ENCODE data around the gene WIPF2. TPM values are rescaled to one million over a fixed set of nuclear protein-coding genes. Genes with fewer than 3 reads are reported as not detected.

The WIPF2 gene
- total RNA-seq, 1 donor from 2014 or later = 11.2 TPM

DNA sequence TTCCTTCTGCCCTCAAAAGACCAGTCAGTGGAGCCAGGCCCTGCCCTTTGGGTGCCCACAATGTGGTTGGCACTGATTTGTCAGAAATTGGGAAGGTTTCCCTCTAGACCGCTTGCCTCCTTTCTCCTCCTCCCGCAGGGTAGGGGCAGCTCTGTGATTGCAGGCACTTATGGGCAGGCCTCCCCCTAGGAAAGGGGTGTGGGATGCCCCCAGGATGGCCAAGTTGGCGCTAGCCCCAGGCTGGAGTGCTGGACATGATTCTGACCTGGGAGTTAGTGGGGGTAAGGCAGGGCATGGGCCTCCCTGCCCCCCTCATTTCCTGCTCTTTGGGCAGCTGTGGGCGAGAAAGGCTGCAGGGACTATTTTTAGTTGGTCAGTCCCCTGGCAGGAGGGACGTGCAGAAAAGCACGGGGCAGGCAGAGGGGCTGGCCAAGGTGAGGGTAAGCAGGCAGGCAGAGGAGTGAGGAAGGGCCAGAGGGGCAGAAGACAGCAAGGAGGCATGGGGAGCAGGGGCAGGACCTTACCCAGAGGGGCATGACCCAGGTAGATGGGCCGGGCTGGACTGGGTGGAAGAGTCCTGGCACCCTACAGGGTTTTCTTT lies 93.1 kb downstream of the WIPF2 start:
- Histone ChIP-seq H3K4me3 (peak overlapping the region in 1 of 2 donors; percentile 26), H3K9me3 (no peaks in the 10 kb centered on the region), H3K27me3 (no peaks in the 10 kb centered on the region), H3K27ac (peak overlapping the region; percentile 82 to 91), H3K4me1 (peaks cover 65 to 86% of the 10 kb centered on the region in 2 donors), H3K36me3 (no peaks in the 10 kb centered on the region)
- TF ChIP-seq, protein P1, sequence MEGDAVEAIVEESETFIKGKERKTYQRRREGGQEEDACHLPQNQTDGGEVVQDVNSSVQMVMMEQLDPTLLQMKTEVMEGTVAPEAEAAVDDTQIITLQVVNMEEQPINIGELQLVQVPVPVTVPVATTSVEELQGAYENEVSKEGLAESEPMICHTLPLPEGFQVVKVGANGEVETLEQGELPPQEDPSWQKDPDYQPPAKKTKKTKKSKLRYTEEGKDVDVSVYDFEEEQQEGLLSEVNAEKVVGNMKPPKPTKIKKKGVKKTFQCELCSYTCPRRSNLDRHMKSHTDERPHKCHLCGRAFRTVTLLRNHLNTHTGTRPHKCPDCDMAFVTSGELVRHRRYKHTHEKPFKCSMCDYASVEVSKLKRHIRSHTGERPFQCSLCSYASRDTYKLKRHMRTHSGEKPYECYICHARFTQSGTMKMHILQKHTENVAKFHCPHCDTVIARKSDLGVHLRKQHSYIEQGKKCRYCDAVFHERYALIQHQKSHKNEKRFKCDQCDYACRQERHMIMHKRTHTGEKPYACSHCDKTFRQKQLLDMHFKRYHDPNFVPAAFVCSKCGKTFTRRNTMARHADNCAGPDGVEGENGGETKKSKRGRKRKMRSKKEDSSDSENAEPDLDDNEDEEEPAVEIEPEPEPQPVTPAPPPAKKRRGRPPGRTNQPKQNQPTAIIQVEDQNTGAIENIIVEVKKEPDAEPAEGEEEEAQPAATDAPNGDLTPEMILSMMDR (IDR thresholded peaks at IDR 0.05) = no peak
- DNase-seq (ENCODE audit: low spot score in 2 of 2) = peak; percentile 65 to 86
- intact Hi-C loops (cut with DNase I) = loop anchor here (5.0 kb wide), 2 partner anchors 105 to 140 kb away; partner anchors contain the start of gene TOP2A

DNA sequence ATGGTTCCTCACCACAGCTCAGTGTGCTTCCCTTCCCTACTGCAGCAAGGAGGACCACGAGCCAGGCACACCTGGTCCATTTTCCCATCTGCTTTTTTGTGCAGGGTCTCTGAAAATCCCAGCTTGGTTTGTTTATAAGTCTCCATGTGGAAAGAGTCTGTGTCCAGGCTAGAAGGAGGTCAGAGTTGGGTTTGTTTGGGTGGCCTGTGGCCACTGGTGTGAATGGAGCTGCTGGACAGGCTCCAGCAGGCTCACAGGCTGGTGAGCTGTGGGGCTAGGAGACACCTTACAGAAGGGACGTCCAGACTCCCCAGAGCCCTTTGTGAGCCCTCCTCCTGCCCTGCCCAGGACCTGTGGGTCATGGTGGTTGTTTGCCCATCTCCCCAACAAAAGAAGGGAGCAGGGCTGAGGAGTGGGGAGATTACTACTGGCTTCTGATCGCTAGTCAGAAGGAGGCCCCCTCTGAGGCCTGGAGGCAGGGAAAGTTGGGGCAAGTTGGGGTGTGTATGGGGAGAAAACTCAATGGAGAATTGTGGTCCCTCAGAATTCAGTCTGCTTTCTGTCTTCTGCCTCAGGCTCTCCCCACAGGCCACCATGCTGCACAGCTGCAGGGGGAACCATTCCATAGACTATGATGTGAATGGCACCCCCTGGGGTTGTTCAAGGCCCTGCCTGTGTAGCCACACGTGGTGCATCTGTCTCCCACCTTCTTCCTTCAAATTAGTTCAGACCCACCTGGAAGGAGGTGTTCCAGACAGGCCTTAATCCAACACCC lies 94.0 kb downstream of the WIPF2 start:
- Histone ChIP-seq H3K4me1 (peaks cover 65 to 91% of the 10 kb centered on the region in 2 donors), H3K4me3 (peak overlapping the region in 1 of 2 donors; percentile 26), H3K27ac (peak overlapping the region; percentile 82 to 91), H3K27me3 (no peaks in the 10 kb centered on the region), H3K36me3 (no peaks in the 10 kb centered on the region), H3K9me3 (no peaks in the 10 kb centered on the region)
- DNase-seq (ENCODE audit: low spot score in 2 of 2) = peak in 1 of 2 donors; percentile 60
- TF ChIP-seq, protein P1 (IDR thresholded peaks at IDR 0.05) = no peak
- intact Hi-C loops (cut with DNase I) = loop anchor here (5.0 kb wide), 2 partner anchors 104 to 139 kb away; partner anchors contain the start of gene TOP2A

DNA sequence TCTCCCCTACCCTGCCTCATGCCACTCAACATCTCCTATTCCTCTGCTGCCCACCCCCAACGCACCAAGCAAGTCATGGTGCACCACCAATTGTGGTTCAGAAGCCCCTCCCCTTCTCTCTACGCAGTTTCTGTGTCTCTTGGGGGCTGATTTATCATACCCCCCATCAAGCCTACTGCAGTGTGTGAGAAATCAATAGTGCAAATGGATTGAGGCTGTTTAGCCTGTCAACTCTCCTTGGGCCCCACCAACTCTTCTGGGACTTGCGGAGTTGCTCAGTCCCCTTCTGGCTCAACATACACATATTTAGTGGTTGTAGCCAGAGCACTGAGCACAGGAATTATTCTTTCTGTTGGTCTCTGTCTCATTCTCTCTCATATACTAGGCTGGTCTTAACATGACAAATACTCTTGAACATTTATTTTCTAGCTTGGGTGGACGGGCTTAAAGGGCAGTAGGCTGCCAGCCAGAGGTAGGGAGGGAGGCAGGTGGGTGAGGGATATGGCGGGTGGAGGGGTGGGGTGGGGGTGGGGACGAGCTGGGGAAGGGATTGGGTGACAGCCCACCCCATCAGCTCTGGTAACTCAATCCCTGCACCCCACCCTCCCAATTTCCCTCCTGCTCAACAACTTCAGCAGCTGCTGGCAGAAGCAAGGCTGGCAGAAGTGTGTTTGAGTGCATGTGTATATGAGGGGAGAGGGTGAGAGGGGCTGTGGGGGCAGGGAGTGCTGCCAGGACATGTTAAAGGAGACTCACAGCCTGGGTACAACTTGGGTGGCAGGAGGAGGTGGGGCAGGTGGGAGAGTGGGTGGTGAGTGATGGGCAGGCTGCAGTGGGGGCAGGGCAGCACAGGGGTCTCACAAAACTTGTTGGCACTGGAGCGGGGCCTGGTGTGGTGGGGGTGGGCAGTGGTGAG lies 94.8 kb downstream of the WIPF2 start:
- Histone ChIP-seq H3K4me3 (no peak overlapping the region), H3K27me3 (no peaks in the 10 kb centered on the region), H3K4me1 (peaks cover 61 to 88% of the 10 kb centered on the region in 2 donors), H3K36me3 (no peaks in the 10 kb centered on the region), H3K9me3 (no peaks in the 10 kb centered on the region), H3K27ac (peak overlapping the region; percentile 82 to 91)
- intact Hi-C loops (cut with DNase I) = loop anchor here (5.0 kb wide), 2 partner anchors 103 to 138 kb away; partner anchors contain the start of gene TOP2A
- no peak for DNase-seq (ENCODE audit: low spot score in 2 of 2)
- TF ChIP-seq, protein P1 (IDR thresholded peaks at IDR 0.05) = no peak

DNA sequence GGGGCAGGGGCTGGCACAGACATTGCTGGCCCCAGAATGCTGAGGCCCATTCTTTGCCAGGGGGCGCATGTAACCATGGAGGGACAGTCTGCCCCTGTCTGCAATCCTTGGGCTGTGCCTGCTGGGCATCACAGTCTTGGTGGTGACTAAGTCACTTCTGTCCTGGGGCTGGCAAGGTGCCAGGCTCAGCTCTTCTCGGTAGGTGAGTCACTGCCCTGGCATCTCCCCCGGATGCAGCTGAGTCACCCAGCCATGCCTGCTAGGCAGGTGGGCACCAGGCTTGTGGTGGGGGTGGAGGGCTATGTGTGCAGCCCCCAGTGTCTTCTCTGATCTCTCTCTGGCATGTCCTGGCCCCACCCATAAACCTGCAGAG lies 95.5 kb downstream of the WIPF2 start:
- Histone ChIP-seq H3K9me3 (no peaks in the 10 kb centered on the region), H3K27me3 (no peaks in the 10 kb centered on the region), H3K36me3 (no peaks in the 10 kb centered on the region), H3K4me3 (no peak overlapping the region), H3K27ac (peak overlapping the region; percentile 90 to 91), H3K4me1 (peaks cover 56 to 88% of the 10 kb centered on the region in 2 donors)
- DNase-seq (ENCODE audit: low spot score in 2 of 2) = peak; percentile 90 to 98
- intact Hi-C loops (cut with DNase I) = loop anchor here (5.0 kb wide), 2 partner anchors 103 to 138 kb away; partner anchors contain the start of gene TOP2A
- TF ChIP-seq, protein P1 (IDR thresholded peaks at IDR 0.05) = peak in 1 of 3 experiments; percentile 30

DNA sequence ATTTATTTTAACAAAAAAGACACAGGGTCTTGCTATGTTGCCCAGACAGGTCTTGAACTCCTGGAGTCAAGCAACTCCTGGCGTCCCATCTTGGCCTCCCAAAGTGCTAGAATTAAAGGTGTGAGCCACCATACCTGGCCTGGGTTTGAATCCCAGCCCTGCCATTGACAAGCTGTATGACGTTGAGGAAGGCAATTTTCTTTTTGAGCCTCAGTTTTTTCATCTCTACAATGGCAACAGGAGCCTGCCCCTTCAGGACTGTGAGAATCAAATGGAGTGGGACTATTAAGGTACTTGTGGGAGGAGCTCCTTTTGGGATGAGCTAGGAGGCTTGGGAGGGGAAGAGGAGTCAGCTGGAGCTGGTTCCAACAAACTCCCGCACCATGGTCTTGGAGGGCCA lies 96.1 kb downstream of the WIPF2 start:
- TF ChIP-seq, protein P1 (IDR thresholded peaks at IDR 0.05) = no peak
- Histone ChIP-seq H3K27me3 (no peaks in the 10 kb centered on the region), H3K27ac (peak overlapping the region; percentile 90 to 91), H3K4me1 (peaks cover 55 to 88% of the 10 kb centered on the region in 2 donors), H3K9me3 (no peaks in the 10 kb centered on the region), H3K36me3 (no peaks in the 10 kb centered on the region), H3K4me3 (no peak overlapping the region)
- DNase-seq (ENCODE audit: low spot score in 2 of 2) = peak in 1 of 2 donors; percentile 61
- intact Hi-C loops (cut with DNase I) = no loop called here

Measured in ascending aorta (tissue), 2 donors.